H9 (cell line): Measurements from ENCODE around the gene UNC50. TPM values are rescaled to one million over a fixed set of nuclear protein-coding genes. Genes with fewer than 3 reads are reported as not detected.

Source experiments
- DNase-seq: peaks from one replicate; pipeline ENCODE4 v3.0.0-alpha.2; 2017
- H2AFZ ChIP-seq: one replicate; pipeline ENCODE4 v1.6.1; 2013; ENCODE audit warnings: mild to moderate bottlenecking, low read length, control low read depth, moderate library complexity
- H2AK5ac ChIP-seq: 2 replicates; pipeline ENCODE4 v1.6.1; 2013; ENCODE audit warnings: low read length, control low read depth, mixed read lengths; ENCODE audit not compliant: insufficient read length
- H2BK120ac ChIP-seq: one replicate; pipeline ENCODE4 v1.6.1; 2013; ENCODE audit warnings: low read depth, mild to moderate bottlenecking, low read length, control low read depth, inconsistent platforms; ENCODE audit not compliant: poor library complexity, severe bottlenecking
- H2BK12ac ChIP-seq: 2 replicates; pipeline ENCODE4 v1.6.1; 2013; ENCODE audit warnings: low read length, control low read depth, mixed read lengths, low read depth; ENCODE audit not compliant: insufficient read length
- H2BK15ac ChIP-seq: 2 replicates; pipeline ENCODE4 v1.6.1; 2013; ENCODE audit warnings: low read depth, low read length, control low read depth
- H2BK20ac ChIP-seq: one replicate; pipeline ENCODE4 v1.6.1; 2013; ENCODE audit warnings: low read depth, mild to moderate bottlenecking, low read length, control low read depth, inconsistent platforms; ENCODE audit not compliant: poor library complexity, severe bottlenecking
- H2BK5ac ChIP-seq: 2 replicates; pipeline ENCODE4 v1.6.1; 2013; ENCODE audit warnings: low read length, control low read depth, mixed read lengths; ENCODE audit not compliant: insufficient read length
- H3K14ac ChIP-seq: 2 replicates; pipeline ENCODE4 v1.6.1; 2013; ENCODE audit warnings: low read length, control low read depth; ENCODE audit not compliant: insufficient read depth
- H3K18ac ChIP-seq: 2 replicates; pipeline ENCODE4 v1.6.1; 2013; ENCODE audit warnings: low read depth, mild to moderate bottlenecking, mixed read lengths, low read length, control low read depth; ENCODE audit not compliant: insufficient read length
- H3K23ac ChIP-seq: 2 replicates; pipeline ENCODE4 v1.6.1; 2013; ENCODE audit warnings: low read length, control low read depth, mixed read lengths, low read depth; ENCODE audit not compliant: insufficient read length
- H3K23me2 ChIP-seq: 2 replicates; pipeline ENCODE4 v1.6.1; 2013; ENCODE audit warnings: low read depth, mild to moderate bottlenecking, mixed read lengths, low read length, control low read depth; ENCODE audit not compliant: insufficient read length, poor library complexity, severe bottlenecking
- H3K27ac ChIP-seq: 2 replicates; pipeline ENCODE4 v1.5.1; 2013; ENCODE audit warnings: low read length, control low read depth, mixed read lengths, low read depth; ENCODE audit not compliant: insufficient read length
- H3K27me3 ChIP-seq: 2 replicates; pipeline ENCODE4 v1.6.1; 2013; ENCODE audit warnings: low read length, control low read depth, inconsistent platforms; ENCODE audit not compliant: insufficient read depth
- H3K4ac ChIP-seq: 2 replicates; pipeline ENCODE4 v1.6.1; 2013; ENCODE audit warnings: low read depth, mild to moderate bottlenecking, control low read depth, inconsistent platforms, low read length, moderate library complexity
- H3K4me1 ChIP-seq: 2 replicates; pipeline ENCODE4 v1.6.1; 2013; ENCODE audit warnings: low read length, control low read depth, inconsistent platforms; ENCODE audit not compliant: insufficient read depth
- H3K4me2 ChIP-seq: 2 replicates; pipeline ENCODE4 v1.6.1; 2013; ENCODE audit warnings: low read length, control low read depth, mixed read lengths; ENCODE audit not compliant: insufficient read length, insufficient read depth
- H3K56ac ChIP-seq: 2 replicates; pipeline ENCODE4 v1.6.1; 2013; ENCODE audit warnings: low read depth, mild to moderate bottlenecking, mixed read lengths, low read length, control low read depth; ENCODE audit not compliant: insufficient read length
- H3K79me1 ChIP-seq: 2 replicates; pipeline ENCODE4 v1.6.1; 2013; ENCODE audit warnings: low read depth, mild to moderate bottlenecking, moderate library complexity, low read length, control low read depth, inconsistent platforms; ENCODE audit not compliant: insufficient read depth, poor library complexity, severe bottlenecking
- H3K79me2 ChIP-seq: 2 replicates; pipeline ENCODE4 v1.6.1; 2013; ENCODE audit warnings: low read length, control low read depth, inconsistent platforms; ENCODE audit not compliant: insufficient read depth
- H3K9ac ChIP-seq: 2 replicates; pipeline ENCODE4 v1.6.1; 2013; ENCODE audit warnings: low read length, control low read depth, mixed read lengths; ENCODE audit not compliant: insufficient read length; ENCODE audit errors: extremely low read depth
- H3K9me3 ChIP-seq: one replicate; pipeline ENCODE4 v1.6.1; 2013; ENCODE audit warnings: low read depth, low read length, inconsistent platforms; ENCODE audit not compliant: control insufficient read depth
- H3T11ph ChIP-seq: one replicate; pipeline ENCODE4 v1.6.1; 2013; ENCODE audit warnings: mild to moderate bottlenecking, low read length, control low read depth, inconsistent platforms
- H4K20me1 ChIP-seq: one replicate; pipeline ENCODE4 v1.6.1; 2013; ENCODE audit not compliant: control insufficient read depth, insufficient read length, insufficient read depth
- H4K5ac ChIP-seq: 2 replicates; pipeline ENCODE4 v1.6.1; 2013; ENCODE audit warnings: low read depth, mild to moderate bottlenecking, mixed read lengths, low read length, control low read depth; ENCODE audit not compliant: insufficient read length
- H4K8ac ChIP-seq: replicated peaks from 2 replicates; pipeline ENCODE4 v1.6.1; 2013; ENCODE audit warnings: low read length, control low read depth, mixed read lengths, low read depth; ENCODE audit not compliant: insufficient read length
- H4K91ac ChIP-seq: 2 replicates; pipeline ENCODE4 v1.6.1; 2013; ENCODE audit warnings: low read depth, mild to moderate bottlenecking, moderate library complexity, mixed read lengths, low read length, control low read depth; ENCODE audit not compliant: insufficient read length
- H3K27ac Mint-ChIP-seq, 3 experiments: 2 replicates in 2 of 3; 3 replicates in 1 of 3; pipeline ENCODE4 v1.8.0; 2020 to 2021; ENCODE audit warnings: mixed read lengths in 3 of 3, mild to moderate bottlenecking in 1 of 3, moderate library complexity in 1 of 3
- H3K27me3 Mint-ChIP-seq: 2 replicates; pipeline ENCODE4 v1.8.0; 2021; ENCODE audit warnings: low read depth, mild to moderate bottlenecking, moderate library complexity, mixed read lengths
- H3K36me3 Mint-ChIP-seq, 3 experiments: 2 replicates in 2 of 3; 3 replicates in 1 of 3; pipeline ENCODE4 v1.8.0; 2020 to 2021; ENCODE audit warnings: low read depth in 3 of 3, mixed read lengths in 3 of 3; ENCODE audit not compliant: insufficient read depth in 1 of 3
- H3K4me1 Mint-ChIP-seq, 2 experiments: 2 replicates each; pipeline ENCODE4 v1.8.0; 2020; ENCODE audit warnings: mixed read lengths in 2 of 2
- H3K4me3 Mint-ChIP-seq, 2 experiments: 2 replicates in 1 of 2; 3 replicates in 1 of 2; pipeline ENCODE4 v1.8.0; 2020 to 2021; ENCODE audit warnings: mild to moderate bottlenecking in 2 of 2, mixed read lengths in 2 of 2, moderate library complexity in 1 of 2
- H3K9me3 Mint-ChIP-seq, 2 experiments: 2 replicates in 1 of 2; 3 replicates in 1 of 2; pipeline ENCODE4 v1.8.0; 2020; ENCODE audit warnings: mild to moderate bottlenecking in 2 of 2, mixed read lengths in 2 of 2, moderate library complexity in 1 of 2
- WGBS: extraction: QIAGEN DNeasy Blood & Tissue Kit; methylation state at CpG from one replicate; pipeline ENCODE4 v1.1.7; 2013; ENCODE audit warnings: missing lambda C conversion rate, low lambda C conversion rate, mixed read lengths; ENCODE audit not compliant: insufficient read length; ENCODE audit errors: extremely low coverage; 5-methylcytosine and 5-hydroxymethylcytosine counted together
- total RNA-seq: library from RNA; stranded (reverse); gene quantifications from 2 replicates; pipeline ENCODE4 v1.2.1, GENCODE V29; 2021
- TF ChIP-seq, protein P1 (sequence below): fragments of 200-600 bp; sonication (generic); conservative IDR thresholded peaks from 3 replicates; pipeline ENCODE4 v1.8.0; 2021; ENCODE audit warnings: antibody characterized with exemption, mild to moderate bottlenecking

Gene UNC50
- total RNA-seq, 1 experiment from 2014 or later: 35.4 TPM

DNA sequence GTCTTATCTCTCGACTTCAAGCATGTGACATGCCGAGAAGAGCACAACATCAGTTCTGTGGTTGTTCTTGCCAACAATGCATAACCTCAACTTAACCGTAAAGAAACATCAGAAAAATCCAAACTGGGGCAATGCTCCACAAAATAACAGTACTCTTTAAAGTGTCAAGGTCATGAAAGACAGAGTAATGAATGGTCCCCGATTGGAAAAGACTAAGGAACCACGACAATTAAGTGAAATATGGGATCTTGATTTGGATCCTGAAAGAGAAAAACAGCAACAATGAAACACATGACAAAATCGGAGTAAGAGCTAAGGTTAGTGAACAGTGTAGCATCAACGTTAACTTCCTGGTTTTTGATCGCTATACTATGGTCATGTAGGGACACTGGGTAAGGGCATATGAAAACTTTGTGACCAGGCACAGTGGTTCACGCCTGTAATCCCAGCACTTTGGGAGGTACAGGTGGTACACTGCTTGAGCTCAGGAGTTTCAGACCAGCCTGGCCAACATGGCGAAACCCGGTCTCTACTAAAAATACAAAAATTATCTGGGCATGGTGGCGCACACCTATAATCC, 55.2 kb downstream of the UNC50 start:
- Mint-ChIP-seq H3K36me3 (peaks cover 0 to 10% (median 3%) of the 10 kb centered on the region in 3 experiments; a peak in 4 of 7 replicates), H3K9me3 (peaks cover 3 to 15% of the 10 kb centered on the region in 2 experiments; a peak in 4 of 5 replicates), H3K27ac (no peak overlapping the region), H3K4me3 (no peak overlapping the region), H3K4me1 (no peaks in the 10 kb centered on the region), H3K27me3 (no peaks in the 10 kb centered on the region)
- Histone ChIP-seq H3K4ac (no peak overlapping the region), H3K9ac (no peak overlapping the region), H3K56ac (no peak overlapping the region), H3K9me3 (no peaks in the 10 kb centered on the region), H4K20me1 (no peaks in the 10 kb centered on the region), H4K5ac (no peak overlapping the region), H3K79me1 (no peaks in the 10 kb centered on the region), H2BK20ac (no peak overlapping the region), H2BK15ac (no peak overlapping the region), H2AFZ (no peak overlapping the region), H2BK12ac (no peak overlapping the region), H3K23me2 (no peaks in the 10 kb centered on the region), H3K4me1 (no peaks in the 10 kb centered on the region), H3K14ac (no peak overlapping the region), H3K27me3 (no peaks in the 10 kb centered on the region), H3K79me2 (no peaks in the 10 kb centered on the region), H3K4me2 (no peak overlapping the region), H3T11ph (no peak overlapping the region), H3K27ac (no peak overlapping the region), H4K91ac (no peak overlapping the region), H2BK5ac (no peak overlapping the region), H2BK120ac (no peak overlapping the region), H3K23ac (no peak overlapping the region), H4K8ac (no peak overlapping the region), H2AK5ac (no peak overlapping the region), H3K18ac (no peak overlapping the region)
- DNase-seq: no peak
- TF ChIP-seq, protein P1, sequence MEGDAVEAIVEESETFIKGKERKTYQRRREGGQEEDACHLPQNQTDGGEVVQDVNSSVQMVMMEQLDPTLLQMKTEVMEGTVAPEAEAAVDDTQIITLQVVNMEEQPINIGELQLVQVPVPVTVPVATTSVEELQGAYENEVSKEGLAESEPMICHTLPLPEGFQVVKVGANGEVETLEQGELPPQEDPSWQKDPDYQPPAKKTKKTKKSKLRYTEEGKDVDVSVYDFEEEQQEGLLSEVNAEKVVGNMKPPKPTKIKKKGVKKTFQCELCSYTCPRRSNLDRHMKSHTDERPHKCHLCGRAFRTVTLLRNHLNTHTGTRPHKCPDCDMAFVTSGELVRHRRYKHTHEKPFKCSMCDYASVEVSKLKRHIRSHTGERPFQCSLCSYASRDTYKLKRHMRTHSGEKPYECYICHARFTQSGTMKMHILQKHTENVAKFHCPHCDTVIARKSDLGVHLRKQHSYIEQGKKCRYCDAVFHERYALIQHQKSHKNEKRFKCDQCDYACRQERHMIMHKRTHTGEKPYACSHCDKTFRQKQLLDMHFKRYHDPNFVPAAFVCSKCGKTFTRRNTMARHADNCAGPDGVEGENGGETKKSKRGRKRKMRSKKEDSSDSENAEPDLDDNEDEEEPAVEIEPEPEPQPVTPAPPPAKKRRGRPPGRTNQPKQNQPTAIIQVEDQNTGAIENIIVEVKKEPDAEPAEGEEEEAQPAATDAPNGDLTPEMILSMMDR: no peak
- no CpG with 5 or more reads among the region's 12 CpGs for WGBS
